OCI-M2 (cell line): Measurements from ENCODE around the gene COL5A3.
"Not testable (repeated sequence)": the region's sequence is repeated elsewhere in the genome, so short reads cannot be mapped to it uniquely, and the experiment has no call there.

Experiments used
- DNase-seq: peaks from one replicate; lab custom pipeline; 2025; ENCODE audit not compliant: unreplicated experiment; lab: John Stamatoyannopoulos, UW

The COL5A3 gene

DNA sequence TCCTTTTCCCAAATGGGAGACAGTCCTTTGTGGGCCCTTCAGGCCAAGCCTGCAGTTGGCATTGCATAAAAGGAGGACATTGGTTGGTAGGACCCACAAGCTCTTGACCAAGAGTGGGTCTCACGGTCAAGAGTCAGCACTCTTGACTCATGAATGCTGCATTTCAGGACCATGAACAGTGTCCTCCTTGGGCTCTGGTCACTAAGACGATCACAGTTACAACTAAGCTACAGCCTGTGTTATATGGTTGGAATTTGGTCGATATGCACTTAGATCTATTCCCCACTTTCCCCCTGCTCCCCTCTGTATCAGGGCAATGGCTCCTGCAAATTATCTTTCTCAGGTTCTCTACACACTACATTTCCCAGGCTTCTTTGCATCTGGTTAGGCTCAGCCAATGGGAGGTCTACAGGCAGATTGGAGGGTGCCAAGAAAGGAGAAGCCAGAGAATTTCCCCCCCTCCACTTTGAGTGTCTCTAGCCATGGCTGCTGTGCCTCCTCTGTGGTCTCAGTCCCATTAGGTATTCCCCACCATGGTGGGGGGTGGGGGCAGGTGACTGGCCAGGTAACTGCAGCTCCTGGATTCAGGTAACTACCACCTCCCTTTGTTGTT, 70.9 kb downstream of the COL5A3 start:
- DNase-seq, result no peak

DNA sequence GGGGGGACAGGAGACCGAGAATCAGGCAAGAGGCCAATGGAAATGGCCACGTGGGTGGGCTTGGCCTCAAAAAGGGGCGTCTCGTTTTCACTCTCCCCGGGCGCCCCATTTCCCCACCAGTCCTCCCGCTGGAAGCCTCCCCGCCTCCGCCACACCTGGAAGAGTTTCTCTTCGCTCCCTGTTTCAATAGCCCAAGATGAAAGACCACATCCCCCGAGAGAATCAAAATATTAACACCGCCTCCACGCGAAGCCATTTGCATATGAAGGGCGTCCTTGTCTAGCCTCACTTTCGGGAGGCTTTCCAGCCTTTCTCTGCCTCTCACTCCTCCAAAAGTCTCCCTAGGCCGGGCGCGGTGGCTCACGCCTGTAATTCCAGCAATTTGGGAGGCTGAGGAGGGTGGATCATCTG, 73.3 kb downstream of the COL5A3 start:
- DNase-seq, result no peak

DNA sequence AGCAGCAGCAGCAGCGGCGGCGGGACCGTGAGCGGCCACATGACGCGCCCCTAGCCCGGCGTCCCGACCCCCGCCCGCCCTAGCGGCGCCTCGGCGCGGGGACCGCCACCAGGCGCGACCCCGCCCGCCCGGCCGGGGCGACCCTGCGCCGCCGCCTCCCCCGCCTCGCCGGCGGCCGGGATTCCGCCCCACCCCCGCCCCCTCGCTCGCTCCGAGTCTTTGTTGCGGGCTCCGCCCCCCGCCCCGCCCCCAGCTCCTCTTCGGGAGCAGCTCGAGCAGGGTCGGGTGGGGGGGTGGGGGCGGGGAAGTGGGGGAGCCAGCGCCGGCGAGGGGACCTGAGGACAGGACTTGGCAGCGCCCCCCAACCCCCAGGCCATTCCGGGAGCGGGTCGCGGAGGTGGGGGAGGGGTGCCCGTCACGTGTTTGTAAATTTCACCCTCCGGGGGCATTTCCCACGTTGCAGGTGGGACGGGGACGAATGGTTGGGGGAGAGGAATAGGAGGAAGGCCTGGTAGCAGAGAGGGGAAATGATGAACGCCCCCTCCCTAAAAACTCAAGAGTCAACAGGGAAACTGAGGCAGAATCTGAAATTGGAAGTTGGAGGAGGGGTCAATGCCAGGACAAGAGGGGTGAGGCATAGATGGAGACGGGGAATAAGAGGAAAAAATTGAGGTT, 73.8 kb downstream of the COL5A3 start, which contains the start of gene OLFM2:
Gene OLFM2, minus strand, starts transcription at position 190 of the 675 bp plus-strand sequence. Its CDS starts 149 bp downstream, at position 41.
- DNase-seq, result no peak

DNA sequence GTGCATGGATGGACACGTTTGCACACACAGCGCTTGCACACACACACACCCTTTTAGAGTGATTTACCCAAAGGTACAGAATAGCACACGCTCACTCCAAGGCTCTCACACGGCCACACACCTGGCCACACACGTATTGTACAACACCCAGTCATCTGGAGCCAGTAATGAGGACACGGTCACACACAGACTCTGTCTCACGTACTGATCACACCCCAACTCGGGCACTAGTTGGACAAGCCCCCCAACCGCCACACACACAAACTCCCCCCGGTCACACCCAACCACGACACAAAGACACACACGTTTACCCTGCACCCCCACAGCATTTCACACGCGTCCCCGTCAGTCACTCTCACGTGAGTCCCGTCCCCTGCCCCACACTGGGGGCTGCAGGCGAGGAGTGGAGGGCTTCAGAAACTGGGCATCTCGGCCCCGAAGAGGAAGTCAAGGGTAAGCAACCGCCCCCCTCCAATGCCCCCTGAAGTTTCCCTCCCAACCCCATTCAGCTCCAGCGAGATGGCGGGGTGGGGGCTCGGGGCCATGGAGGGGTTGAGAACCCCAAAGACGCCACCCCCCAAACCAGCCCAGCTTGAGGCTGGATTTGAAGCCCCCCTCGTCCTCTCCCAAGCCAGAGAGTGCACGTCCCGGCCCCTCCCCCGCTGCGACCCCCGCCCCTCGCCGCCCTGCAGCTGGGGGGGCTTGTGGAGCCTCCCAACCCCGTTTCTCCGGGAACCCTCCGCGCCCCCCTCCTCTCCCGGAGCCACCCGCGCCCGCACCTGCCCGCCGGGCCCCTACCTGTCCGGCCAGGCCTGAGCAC, 74.6 kb downstream of the COL5A3 start:
- no peak for DNase-seq

DNA sequence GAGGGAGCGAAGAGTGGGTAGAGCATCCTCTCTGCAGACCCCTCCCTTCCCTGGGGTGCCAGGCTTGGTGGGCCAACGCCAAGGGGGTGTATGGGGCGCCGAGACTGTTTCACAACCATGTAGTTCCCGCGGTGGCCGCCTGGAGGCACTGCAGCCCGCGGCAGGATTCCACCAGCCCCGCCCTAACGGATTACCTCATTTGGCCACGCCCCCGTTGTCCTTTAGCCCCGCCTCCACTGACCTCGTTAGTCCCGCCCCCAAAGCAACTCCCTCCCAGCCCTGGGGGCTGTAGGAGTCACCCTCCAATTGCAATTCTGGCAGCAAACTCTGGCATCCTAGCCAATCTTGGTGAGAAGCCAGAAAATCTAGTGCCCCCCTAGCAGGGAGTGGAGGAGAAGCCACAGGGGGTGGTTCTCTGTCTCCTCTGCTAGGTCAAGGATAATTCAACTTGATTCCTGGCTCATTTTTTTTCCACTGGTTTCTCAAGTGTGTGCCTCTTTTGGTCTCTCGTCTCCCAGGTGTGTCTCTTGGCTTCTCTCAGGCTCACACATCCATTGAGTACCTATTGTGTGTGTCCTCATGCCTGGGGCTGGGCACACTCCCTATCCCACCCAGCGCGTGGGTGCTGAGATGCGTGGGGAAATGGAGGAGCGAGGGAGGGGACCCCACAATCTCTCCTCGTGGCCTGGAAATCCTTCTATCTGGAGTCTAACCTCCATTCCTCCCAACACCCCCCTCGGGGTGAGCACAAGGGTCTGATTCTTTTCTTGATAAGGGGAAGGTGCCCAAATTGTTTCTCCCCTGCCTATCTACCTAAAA, 76.0 kb downstream of the COL5A3 start:
- peak; percentile 26 for DNase-seq

DNA sequence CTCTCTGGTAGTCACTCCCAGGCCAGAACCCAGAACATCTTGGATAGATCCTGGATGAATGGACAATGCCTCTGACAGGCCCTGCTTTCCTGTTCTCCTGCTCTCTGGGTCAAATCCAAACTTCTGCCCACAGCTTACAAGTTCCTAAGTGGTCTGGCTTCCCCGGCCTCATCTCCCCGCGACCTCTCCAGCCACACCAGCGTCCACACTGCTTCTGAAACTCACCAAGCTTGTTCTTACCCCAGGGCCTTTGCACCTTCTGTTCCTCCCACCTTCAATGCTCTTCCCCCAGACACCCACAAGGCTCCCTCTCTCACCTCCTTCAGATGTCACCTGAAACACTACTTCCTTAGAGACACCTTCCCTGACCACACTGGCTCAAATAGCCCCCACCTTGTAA, 77.5 kb downstream of the COL5A3 start:
- no peak for DNase-seq

DNA sequence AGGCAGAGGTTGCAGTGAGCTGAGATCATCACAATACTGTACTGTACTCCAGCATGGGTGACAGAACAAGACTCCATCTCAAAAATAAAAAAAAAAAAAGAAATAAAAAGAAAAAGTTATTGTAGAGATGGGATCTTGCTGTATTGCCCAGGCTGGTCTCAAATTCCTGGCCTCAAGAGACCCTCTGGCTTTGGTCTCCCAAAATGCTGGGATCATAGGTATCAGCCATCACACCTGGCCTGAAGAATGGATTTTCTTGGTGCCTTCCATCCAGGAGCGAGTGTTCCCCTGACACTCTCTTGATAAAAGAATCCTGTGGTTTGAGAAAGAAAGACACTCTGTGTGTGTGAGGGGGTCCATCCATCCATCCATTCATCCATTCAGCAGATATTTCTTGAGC, 78.7 kb downstream of the COL5A3 start:
- no peak for DNase-seq

DNA sequence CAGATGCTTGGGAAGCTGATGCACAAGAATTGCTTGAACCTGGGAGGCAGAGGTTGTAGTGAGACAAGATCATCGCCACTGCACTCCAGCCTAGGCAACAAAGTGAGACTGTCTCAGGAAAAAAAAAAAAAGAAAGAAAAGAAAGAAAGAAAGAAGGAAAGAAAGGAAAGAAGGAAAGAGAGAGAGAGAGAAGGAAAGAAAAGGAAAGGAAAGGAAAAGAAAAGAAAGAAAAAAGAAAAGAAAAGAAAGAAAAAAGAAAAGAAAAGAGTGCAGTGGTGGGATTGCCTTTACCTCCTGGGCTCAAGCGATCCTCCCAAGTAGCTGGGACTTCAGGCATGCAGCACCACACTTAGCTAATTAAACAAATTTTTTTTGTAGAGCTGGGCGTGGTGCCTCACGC, 86.9 kb downstream of the COL5A3 start:
- DNase-seq, result no peak

DNA sequence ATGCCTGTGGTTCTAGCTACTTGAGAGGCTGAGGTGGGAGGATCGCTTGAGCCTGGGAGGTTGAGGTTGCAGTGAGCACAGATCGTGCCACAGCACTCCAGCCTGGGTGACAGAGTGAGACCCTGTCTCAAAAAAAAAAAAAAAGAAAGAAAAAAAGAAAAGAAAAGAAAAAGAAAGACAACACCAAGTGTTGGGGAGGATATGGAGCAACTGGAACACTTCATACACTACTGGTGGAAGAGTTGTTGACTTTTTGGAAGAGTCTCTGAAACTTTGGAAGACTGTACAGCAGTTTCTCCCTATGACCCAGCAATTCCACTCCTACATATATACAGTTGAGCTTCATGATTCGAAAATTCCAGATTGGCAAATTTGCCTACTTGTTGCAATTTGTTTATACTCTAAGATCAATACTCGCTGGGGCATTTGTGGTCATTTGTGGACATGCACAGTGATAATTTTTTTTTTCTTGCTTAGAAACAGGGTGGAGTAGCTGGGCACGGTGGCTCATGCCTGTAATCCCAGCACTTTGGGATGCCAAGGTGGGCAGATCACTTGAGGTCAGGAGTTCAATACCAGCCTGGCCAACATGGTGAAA, 87.4 kb downstream of the COL5A3 start:
- not testable (repeated sequence) for DNase-seq

DNA sequence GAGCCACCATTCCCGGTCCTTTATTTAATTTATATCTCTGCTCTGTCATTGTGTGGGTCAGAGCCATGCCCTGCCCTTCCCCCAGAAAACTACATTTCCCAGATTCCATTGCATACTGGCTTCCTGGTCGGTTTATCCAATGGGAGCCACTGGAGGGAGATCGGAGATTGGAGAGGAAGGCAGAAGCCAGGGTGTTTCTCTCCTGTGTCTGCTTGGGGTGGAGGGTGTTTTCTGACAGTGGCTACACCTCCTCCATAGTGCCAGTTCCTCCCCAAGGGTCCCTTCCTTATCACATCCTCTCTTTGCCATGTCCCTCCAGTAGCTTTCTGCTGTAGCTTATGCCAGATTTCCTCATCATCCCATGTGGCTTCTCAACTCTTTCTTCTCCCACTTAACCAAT, 93.0 kb downstream of the COL5A3 start:
- DNase-seq, result no peak

DNA sequence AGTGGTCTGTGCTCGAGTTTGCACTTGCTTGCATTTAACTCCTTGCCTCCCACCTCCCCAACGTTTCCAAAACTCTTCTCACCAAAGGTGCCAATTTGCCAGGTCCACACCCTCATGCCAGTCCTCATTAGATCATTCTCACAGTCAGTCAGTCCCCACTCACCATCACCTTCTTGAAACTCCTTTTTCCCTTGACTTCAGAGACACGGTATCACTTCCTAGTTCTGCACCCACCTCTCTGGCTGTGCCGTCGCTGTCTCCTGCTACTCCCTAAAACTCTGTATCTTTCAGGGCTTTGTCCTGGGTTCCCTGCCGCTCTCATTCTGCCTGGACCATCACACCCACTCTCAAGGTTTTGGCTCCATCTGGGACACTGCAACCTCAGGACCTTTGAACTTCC, 93.6 kb downstream of the COL5A3 start:
- DNase-seq, result no peak

DNA sequence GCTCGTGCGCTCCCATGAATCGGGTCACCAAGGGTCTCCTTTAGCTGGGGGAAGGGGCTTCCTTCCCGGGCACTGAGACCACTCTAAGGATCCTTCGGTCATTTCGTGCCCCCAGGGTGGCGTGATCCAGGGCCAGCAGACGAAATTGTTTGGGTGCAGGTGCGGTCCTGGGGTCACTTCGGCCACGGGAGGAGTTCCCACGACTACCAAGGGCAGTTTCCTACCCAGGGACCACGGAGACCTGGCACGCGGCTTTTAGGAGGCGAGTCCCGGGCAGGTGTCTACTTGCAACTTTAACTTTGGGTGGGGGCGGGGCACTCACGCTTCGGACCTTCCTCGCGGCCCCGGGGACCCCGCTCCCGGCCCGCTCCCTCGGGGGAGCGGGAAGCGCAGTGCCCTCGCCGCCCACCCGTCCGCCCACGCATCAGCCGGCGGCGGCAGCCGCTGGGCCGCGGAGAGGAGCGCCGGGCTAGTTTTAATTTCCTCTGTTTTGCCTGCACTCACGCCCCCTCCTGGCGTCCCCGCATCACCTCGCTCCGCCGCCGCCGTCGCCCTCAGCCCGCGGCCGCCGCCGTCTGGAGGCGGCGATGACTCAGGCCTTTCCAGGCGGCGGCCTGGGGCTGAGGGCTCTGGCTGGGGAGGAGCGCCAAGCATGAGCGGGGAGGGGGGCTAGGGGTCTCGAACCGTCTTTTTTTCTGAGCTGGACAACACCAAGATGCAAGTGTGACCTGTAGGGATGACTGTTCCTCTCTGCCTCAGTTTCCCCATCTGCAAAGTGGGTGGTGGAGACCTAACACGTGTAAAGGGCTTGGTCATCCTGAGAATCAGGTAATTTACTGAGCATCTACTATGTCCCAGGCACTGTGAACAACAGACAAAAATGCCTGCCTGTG, 95.7 kb downstream of the COL5A3 start:
- no peak for DNase-seq

DNA sequence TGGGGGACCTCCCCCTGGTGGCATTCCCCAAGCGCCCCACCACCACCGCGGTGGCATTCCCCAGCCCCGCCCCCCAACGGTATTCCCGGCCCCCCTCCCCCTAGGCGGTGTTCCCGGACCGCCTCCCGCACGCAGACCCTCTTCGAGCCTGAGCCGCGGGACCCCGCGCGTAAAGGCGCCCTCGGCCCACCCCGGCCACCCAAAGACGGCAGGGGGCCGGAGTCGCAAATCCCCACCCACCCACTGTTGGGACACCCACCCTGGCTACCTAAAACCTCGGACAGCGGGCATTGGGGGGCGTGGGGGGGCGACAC, 96.3 kb downstream of the COL5A3 start:
- no peak for DNase-seq

DNA sequence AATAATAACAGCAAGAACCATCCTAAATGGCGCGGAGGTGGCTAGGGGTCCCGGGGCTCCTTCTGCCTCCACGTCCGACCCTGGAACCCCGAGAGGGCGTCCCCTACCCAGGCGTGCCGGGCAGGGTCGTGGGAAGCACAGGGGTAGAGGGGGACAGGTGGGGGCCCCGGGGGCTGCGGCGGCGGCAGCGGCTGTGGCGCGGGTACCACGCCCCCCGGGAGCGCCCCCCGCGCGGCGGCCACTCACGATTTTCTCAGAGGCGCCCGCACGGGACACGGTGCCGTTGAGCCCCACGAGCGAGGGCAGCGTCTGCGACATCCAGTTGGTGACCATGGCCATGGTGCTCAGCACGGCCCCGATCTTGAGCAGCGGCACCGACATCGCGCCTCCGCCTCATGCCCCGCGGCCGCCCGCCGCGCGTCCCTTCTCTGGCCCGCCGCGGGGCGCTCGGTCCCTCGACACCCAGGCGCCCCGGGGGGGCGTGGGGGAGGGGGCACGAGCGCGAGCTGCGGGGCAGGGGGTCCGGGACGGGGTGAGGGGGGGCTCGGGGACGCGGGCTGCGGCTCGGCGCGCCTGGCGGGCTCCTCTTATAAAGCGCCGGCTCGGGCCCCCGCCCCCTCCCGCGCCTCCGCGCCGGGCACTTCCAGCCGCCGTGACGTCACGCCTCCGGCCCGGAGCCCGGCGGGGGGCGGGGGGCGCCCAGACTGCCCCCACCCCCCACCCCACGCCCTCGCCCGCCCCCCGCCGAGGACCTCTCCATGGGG, 96.9 kb downstream of the COL5A3 start:
- DNase-seq, result no peak

DNA sequence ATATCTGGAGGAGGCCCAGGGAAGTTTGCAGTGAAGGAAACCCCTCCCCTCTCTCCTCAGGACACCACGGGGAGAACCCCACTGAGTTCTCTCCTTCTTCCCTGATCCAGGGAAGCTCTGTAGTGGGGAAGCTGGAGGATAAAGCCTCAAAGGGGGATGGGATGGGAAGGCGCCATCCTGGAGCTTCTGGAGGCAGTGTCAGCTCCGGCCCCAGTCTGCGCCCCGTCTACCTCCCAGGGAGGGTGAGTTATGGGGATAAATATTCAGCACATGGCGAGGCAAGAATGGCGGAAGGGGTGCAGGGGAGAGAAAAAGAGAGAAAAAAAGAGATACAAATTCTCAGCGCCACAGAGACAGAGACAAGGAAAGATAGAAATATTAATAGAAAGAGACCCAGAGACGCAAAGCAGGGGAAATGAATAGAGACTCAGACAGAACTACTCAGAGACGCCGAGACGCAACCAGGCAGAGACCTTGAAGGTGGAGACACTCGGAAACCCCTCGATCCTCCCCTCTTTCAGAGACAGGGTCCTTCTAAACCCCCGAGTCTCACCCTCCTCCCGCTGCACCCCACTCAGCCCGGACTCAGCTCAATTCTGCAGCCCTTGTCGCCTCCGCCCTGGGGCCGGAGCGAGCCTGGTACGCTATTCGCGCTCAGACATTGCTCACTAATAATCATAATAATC, 97.6 kb downstream of the COL5A3 start:
- no peak for DNase-seq

DNA sequence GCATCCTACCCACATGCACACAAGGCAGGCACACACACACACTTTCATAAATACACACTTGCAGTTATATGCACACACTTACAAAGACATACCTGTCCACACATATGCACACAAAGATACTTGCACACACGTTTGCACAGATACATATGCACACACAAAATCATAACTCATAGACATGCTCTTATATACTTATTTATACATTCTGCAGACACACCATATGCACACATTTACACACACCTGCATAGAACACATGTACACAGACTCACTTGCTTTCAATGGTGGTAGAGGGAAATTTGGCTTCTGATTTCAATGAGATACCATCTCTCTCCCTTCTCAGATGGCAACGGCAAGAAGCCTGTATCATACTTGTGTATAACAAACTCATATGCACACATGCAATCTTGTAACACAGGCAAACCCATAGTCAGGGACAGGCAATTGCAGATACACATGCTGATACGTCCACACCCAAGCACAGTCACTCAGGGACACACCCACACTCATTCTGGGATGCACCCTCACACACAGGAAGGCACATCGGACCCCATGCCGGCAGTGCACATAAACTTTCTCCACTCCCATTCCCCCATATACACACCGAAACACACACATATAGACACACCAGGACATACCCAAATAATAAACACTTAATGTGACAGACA, 98.6 kb downstream of the COL5A3 start:
- DNase-seq, result no peak

DNA sequence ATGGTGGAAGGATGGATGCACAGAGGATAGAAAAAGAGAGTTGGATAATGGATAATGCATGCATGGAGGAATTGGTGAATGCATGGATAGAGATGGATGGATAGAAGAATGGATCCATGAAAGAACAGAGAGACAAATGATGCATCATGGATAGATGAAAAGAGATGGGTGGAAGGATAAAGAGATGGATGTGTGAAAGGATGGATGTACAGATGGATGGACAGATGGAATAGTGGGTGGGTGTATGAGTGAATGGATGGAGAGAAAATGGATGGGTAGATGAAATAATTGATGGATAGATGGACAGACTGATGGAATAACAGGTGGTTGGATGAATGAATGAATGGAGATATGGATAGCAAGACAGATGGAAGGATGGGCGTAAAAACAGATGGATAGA, 99.7 kb downstream of the COL5A3 start:
- no peak for DNase-seq
